IPS DF 19.7 (cell line): ENCODE results near the gene SPOCD1.

Experiments
- DNase-seq: peaks from one replicate; pipeline ENCODE4 v3.0.0-alpha.2; 2013; ENCODE audit warnings: low read depth, low spot score

Gene SPOCD1

DNA sequence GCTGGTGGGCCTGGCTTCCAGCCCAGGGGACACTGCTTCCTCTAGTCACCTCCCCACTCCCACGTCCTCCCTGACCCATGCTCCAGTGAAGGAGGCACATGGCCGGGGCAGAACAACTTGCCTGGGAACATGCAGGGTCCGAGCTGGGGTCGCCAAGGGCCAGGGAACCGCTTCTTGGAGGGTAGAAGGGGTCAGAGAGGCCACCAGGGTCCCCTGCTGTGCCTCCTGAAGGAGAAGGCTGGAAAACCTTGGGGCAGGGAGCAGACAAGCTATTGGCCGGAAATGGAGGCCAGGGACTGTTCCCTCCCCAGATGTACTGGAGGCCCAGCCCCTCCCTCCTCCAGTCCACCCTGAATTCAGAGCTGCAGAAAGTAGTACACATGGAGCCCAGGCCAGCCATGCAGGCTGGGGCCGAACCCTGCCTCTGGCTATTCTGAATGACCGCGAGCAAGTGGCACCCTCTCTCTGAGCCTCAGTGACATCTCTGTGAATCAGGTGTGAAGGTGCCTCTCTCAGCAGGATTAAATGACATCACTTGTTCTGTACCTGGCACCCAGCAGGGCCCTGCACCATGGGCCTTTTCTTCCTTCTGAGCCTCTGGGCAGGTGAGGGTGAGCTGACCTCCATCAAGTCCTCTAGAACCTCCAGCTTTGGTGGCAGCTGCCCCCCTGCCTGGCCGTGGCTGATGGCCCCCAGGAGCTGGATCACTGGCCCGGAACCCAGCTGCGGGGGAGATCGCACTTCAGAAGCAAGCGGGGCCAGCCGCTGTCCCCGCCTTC lies 15.7 kb downstream of the SPOCD1 start:
- no peak for DNase-seq

DNA sequence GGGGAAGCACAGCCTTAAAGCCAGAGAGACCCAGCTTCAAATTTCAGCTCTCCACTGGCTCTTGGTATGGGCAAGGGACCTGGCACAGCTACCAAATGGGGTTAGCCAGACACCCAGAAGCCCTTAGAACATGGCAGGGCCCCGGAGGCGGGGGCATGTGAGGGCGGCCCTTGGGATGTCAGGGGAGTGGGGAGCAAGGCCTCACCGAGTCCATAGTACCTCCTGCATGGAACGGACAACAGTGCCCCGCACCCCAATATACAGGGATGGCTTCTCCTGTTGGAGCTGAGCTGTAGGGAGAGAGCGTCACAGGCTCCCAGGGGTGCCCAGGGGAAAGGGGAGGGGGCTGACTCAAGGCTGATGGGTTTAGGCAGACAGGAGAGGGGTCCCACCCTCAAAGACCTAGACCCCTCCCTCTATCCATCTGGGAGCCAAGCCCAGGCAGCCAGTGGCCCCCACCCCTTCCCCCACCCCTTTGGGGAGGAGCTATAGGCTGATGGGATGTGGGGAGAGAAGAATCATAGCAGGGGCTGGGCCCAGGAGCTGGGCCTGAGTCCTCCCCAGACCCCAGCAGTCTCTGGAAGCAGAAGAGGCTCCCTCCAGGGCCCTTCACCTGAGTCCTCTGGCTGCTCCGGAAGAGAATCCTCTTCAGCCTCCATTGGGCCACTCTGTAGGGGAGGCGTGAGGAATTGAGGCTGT lies 16.5 kb downstream of the SPOCD1 start:
- DNase-seq: no peak

DNA sequence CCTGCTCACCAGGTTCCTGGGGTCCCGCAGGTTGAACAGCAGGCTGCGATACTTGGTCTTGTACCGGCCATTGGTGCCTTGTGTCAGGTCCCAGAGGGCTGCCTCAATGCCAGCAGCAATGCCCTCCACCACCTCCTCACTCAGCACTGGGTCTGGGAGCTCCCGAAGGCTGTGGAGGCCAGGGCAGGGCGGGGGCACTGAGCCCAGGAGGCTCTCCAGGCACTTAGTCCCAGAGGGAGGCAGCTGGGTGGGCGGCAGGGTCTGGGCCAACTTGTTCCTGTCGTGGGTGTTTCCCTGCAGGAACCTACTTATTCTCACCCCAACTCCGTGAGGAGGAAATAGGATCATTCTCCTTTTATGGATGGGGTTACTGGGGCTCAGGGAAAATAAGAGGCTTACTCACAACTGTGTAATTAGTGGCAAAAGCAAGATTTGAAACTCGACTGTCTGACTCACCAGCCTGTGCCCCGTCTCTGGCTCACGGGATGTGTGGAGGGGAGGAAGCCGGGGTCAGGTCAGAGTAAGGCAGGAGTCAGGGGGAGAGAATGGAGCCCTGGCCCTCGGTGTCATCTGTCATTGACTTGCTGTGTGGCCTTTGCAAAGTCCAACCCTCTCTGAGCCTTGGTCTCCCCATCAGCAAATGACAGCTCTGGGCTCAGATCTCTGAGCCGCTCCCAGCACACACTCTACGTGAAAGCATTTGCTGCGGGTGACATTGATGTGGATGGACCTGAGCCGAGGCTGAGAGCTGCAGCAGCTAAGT lies 17.2 kb downstream of the SPOCD1 start:
- DNase-seq: no peak

DNA sequence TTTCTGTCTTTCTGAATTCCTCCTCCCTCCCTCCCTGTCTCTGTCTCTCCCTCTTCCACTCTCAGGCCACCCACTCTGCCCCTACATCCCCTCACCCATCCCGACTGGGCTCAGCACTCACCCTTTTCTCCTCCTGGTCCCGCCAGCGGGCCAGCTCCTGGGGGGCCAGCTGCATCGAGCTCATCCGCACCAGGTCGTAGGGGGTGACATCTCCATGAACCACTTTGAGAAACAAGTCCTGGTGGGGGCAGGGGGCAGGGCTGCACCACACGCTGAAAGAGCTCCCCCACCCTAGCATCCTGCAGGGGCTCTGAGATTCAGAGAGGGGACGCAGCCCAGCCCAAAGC lies 17.8 kb downstream of the SPOCD1 start:
- no peak for DNase-seq

DNA sequence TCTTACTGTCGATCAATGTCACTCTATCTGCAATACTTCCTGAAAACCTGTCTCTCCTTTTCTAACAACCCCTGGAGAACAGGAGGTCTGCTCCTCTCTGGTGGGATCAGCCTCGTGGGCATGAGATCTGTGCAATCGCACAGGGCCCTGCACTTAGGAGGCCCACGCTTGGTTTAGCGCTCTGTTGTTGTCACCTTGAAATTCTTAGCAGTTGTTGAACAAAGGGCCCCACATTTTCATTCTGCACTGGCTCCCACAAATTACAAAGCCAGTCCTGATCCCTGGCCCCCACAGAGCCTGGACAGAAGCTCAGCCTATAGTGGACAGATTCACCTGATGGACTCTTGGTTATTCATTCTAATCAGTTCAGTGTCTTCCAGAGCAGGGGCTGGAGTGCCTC lies 18.6 kb downstream of the SPOCD1 start:
- no peak for DNase-seq

DNA sequence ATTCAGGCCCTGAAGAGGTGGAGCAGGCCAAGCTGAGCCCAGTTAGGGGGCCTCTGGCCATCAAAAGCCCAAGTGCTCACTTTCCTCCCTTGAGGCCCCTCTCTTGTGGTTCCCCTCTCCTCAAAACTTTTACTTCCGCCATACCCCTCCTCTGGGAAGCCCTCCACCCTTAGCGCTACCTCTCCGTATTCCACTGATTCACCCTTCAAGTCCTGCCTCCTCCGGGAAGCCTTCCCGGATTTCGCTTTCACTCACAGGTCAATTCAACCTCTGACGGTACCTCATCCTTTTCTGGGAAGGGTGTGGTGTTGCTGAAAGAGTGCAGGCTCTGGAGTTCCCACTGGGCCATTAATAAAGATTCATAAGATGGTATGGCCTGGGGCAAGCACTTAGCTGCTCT lies 19.1 kb downstream of the SPOCD1 start:
- DNase-seq: no peak

DNA sequence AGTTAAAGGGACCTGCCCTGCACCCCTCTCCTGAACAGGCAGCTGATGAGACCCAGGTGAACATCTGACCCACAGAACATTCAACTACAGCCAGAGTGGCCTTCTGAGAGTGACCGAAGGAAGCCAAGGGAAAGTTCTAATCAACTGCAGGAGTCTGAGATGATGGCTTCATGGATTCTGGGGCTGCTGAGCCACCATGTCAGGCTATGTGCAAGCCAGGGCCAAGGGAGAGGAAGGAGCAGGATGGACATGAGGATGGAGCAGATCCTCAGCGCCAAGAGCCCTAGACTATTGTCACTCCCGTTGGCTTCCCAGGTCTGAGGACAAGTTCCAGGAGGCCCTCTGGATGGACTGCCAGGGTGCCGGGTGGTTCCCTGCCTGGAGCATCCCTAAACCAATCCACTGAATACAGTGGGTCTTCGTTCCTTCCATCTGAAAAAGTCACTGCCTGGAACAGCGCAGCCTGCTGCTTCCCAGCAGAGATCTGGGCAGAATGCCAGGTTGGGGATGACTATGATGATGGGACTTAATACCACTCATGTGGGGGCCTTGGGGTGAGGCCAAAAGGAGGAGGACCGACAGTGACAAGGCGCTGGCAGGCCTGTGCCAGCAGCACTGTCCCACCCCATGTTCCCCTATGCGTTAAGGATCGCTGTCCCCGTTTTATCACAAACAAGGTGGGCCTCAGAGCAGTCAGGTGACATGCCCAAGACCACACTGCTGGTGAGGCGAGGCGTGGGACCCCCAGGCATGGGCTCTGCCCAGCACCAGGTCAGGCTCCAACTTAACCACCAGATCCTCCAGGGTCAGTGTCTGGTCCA lies 19.8 kb downstream of the SPOCD1 start:
- DNase-seq: no peak

DNA sequence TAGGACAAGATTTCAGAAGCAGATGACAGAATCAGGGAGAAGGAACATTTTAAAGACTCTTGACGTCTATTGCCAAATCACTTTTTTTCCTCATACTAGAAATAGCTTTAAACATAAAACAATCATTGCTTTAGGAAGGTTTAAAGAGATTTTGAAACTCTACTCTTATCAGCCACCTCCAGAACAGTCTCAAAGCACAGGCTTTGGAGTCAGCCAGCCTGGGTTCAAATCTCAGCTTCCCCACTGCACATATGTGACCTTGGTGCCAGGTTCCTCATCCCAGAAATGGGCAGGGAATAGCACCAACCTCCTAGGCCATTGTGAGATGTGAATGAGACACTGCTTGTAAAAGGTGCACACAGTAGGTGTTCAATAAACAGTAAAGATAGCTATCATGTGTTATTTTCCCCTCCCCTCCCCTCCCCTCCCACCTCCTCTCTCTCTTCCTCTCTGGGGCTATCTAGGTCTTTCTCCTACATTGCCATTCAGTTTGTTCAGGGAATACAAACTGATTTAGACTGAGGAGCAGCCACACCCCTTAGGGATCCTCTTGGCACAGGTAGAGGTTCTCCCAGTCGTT lies 20.6 kb downstream of the SPOCD1 start:
- DNase-seq: no peak

DNA sequence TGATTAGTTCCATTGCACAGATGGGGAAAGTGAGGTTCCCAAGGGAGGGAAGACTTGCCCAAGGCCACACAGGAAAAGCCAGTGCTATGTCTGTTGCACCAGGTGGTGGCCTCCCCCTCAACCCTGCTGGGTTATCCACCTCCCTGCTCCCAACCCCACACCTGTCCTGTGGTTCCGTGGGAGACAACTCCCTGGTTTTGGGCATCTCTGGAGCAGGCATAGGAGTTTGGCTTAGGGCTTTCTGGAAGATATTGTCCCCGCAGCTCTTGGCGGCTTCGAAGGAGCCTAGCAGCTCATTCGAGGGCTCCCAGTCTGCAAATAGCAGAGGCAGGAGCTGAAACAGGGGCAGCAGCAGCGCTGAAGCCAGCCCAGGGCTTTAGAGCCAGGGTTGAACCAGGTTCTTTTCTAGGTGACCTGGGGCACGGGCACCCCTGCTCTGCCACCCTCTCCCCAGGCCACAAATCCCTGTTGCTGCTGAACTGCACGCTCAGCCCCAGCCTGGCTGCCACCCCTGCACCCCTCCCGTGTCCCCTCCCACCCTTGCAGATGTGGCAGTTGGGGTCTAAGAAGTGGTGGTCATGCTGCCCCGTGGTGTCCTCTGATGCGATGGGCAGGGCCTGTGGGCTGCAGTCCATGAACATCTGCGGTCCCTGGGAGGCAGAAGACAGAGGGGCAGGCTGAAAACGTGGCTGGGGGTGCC lies 22.1 kb downstream of the SPOCD1 start:
- no peak for DNase-seq

DNA sequence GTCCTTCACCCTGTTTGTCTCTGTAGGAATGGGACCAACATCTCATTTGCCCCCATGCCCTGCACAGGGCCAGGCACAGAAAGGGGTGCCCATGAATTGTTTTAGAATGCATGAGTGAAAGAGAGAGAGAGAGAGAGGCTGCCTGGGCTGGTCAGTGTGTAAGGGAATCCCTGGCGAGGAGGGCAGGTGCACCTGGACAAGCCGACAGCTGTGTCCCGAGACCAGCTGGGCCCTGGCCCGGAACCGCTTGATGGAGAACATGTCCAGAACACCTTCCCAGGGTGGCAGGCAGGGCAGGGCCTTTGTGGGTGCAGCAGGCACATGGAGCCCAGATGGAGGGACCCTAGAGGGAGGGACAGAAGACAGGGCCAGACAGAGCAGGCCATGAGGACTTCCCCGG lies 22.7 kb downstream of the SPOCD1 start:
- no peak for DNase-seq

DNA sequence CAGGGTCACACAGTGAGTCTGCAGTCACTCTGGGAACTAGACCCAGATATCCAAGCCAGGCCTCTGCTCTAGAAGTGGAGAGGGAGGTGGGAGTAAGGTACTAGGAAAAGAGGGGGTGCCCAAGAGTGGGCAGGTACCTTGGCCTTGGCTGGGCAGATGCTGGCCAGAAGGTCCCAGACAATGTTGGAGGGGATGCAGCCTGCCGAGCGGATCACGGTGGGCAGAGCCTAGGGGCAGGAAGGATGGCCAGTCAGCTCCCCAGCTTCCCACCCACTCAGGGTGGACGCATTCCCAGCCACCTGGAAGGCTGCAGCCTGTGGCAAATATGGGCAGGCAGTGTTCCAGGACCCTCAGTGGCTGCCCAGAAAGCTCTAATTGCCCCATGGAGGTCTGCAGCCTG lies 23.3 kb downstream of the SPOCD1 start:
- no peak for DNase-seq

DNA sequence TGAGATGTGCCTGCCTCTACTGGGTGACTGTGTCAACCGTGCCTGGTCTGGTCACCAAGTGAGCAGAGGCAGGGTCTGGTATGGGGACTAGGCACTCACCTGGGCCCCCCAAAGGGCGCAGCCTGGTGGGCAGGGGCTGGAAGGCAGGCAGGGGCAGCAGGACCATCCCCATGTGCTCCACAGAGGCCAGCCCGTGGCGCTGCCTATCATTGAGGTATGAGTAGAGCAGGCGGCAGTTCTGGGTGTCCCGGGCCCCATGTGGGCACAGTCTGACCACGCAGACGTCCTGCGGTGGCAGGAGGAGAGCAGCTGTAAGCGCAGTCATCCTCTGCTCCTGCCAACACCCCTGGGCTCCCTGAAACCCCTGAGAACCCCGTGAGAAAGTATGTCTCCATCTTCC lies 23.7 kb downstream of the SPOCD1 start:
- DNase-seq: no peak

DNA sequence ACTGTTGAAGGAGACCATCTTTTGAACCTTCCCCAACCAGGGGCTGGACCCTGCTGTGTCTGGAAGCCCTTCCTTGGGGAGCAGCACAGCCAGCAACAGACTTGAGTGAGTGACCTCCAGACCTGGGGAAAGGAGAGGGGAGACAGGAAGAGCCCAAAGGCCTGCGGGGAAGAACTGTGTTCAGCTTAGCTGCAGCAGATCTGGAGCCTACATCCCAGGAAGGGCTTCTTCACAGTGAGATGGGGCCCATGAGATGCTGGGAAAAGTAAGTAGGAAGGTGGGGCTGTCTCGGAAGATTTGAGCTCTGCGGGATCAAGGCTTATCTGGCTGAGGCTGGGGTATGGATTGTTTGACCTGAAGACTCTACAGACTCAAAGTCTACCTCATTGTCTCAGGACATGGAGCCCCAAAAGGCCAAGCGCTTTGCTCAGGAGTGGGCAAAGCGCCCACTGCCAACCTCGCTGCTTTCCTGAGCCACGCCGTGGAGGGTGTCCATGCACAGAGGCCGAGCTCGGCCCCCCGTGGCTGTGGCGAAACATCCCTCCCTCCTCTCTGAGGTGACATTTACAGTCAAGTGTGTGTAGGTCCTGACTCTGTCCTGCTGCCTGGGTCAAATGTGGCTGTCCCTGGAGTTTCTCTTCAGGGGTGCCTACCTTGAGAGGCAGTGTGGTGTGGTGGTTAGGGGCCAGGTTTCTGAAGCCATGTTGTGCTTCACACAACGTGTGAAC lies 24.5 kb downstream of the SPOCD1 start:
- DNase-seq: no peak

DNA sequence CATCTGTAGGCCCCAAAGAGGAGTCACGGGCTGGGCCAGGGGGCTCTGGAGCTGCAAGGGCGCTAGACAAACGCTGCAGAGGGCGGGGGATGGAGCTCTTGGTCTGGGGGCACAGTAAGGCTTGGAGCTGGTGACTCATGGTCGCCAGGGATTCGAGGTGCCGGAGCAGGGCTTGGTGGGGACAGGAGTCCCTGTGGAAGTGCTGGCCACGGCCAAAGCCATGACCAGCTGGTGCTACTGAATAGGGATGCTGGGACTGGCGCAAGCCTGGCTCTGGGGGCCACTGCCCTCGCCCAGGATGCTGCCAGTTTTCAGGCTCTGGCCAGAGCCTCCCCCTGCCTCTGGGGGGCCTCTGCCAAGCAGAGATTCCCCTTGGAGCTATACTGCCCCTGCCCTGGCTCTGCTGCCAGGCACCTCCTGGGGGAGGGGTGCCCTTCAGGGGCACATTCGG lies 25.2 kb downstream of the SPOCD1 start:
- DNase-seq: no peak

DNA sequence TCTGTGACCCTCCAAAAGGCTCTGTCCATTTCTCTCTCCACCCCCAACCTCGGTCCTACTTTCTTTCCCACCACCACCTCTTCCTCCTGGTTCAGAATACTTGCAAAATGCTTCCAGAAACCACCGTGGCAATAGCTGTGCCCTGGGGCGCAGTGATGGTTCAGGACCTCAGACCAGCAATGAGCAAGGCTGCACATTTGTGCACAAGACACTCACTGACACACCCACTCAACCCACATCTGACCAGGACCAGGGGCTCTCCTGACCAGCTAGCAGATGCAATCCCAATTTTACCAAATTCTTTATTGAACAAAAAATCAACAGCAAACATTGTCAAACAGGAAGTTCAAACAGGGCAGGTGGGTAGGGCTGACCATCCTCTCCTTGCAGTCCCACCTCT lies 25.7 kb downstream of the SPOCD1 start:
- DNase-seq: no peak

DNA sequence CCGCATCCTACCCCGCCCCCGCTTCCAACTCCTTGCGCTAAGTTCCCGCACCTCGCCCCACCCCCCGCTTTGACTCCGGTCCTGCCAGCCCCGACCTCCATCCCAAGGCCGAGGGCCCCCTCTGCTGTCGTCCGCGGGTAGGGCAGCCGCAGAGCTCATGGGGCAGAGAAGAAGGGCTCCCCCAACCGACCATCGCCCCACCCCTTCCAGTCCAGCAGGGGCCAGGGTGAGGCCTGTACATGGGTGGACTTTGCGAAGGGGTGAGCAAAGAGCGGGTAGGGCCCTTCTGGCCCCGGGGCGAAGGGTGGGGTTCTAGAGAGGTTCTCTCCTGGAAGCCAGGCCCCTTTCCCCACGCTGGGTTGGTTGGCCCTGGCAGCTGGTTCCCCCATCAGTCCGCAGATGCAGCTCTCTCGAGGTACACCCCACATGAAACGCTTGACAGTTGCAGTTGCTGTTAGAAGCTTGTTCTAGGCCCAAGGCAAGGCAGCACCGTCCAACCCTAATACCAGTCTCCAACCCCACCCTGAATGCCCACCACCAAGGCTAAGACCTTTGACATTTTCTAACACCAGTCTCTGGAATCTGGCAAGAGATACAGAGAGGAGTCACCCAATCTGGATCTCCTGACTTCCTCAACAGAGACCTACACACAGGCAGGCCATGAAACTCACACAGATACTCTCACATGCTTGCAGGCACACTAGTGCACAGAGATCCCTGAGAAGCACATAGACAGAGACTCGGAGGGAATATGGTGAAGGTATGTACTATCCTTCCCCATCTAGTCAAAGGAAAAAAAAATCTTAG lies 26.4 kb downstream of the SPOCD1 start:
- DNase-seq: peak; percentile 50

DNA sequence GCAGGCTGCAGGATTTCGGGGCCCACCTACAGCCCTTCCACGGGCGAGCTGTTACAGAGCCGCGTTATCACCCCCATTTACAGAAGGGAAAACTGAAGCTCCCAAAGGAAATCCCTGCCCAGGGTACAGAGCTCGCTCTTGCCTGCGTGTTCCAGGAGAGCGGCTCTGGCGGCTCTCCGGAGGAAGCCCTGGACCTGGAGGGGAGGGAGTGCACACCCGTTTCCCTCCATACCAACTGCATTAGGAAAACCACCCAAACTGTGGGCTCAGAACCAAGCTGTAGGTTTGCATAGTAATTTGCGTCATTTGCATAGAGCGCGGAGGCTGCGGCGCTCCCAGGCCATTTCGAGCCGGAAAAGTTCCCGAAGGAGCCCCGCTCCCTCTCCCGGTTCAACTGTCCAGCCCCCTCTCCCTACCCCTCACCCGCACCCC lies 27.0 kb downstream of the SPOCD1 start:
- no peak for DNase-seq

DNA sequence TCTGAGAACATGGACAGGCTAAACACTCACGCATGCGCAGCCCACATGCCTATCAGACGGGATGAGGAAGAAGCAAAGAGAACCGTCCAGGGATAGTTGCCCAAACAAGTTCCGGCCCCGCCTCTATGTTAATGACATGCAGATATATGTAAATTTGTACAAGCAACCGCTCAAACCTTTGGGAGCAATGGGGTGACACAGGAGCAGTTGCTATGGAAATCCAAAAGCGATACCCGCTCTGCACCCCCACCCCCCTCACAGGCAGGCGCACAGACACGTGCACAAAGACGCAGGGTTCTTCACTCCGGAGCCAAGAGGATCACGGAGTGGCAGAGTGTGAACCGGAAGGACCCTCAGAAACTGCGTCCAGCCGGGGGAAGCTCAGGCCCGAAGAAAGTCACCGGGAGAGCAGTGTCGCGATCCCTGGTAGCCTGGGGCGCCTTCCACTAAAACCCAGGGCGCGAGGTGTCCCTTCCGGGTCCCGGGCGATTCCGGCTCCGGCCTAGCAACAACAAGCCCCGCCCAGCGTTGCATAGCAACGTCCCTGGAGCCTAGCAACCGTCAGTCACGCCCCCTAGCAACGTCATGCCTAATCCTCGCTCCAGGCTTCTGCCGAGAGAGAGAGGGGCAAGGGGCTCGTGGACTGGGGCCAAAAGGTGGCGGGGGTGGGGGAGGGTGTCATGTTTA lies 27.5 kb downstream of the SPOCD1 start:
- DNase-seq: peak; percentile 47

DNA sequence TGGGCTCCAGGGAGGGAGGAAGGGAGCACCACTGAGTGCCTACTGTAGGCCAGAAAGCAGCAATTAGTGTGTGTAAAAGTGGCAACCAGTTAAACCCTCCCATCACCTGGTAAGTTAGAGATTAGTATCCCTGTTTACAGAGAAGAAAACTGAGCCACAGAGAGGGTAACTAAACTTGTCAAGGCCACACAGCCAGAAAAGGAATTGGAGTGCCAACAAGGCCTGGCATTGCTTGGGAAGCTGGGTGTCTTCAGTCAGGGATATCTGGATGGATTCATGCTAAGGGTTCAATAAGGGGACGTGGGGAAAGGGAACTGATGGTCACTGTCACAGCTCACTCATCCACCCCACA lies 28.1 kb downstream of the SPOCD1 start:
- no peak for DNase-seq
